Activated CD4-positive, alpha-beta T cell treated with anti-CD3 and anti-CD28 coated beads, Interleukin-2, Interleukin-4, amounts not matched to agents 100 ng/mL and 50 ng/mL, durations not matched to agents 16 hours and 8 hours (primary cell): Measurements from ENCODE around the gene SUSD2.
A peak's percentile ranks its signal among the peaks of the same experiment; 100 is the strongest.
"Not testable (repeated sequence)": the region's sequence is repeated elsewhere in the genome, so short reads cannot be mapped to it uniquely, and the experiment has no call there.

Experiments
- DNase-seq: peaks from one replicate; pipeline ENCODE4 v3.0.0-alpha.2; 2020; ENCODE audit warnings: low spot score

SUSD2 gene

GRCh38 chr22:24181088-24181995 lies at the start of gene SUSD2:
SUSD2 (plus strand) TSS chr22:24181487; CDS start chr22:24181520, 33 bp downstream.
- no peak for DNase-seq

DNA sequence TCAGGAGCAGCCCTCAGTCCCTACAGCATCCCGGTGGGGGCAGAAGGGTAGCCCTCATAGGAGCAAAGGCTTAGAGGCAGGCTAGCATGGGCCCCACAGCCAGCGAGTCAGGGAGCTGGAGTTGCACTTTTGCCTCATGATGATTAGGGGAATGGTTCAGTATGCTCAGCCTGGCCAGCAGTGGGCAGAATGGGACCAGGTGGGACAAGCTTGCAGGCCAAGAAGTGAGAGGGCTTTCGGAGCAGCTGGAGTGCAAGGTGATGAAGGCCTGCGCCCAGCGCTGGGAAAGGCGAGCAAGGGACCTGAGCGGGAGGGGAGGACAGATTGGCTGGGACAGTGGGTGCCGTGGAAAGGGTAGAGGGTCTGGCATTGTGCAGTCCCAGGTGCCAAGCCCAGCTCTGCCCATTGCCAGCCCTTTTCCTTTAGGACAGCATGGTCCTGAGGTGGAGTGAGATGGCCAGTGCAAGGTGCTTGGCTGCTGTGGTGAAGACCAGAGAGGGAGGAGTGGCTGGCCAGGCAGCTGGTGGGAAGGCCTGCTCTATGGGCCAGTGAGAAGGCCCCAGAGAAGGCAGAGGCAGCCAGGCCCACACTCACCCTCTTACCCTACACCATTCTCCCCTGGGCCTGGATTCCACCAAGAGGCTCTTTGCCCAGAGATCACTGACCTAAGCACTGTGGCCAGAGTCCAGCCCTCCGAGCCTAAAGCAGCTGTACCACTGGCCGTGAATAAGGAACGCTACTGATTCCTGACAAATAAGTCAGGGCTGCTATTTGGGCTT lies 47.9 kb upstream of the SUSD2 start:
- DNase-seq, result no peak

GRCh38 chr22:24134090-24134846 lies 47.0 kb upstream of the SUSD2 start:
- DNase-seq, result peak; percentile 16

DNA sequence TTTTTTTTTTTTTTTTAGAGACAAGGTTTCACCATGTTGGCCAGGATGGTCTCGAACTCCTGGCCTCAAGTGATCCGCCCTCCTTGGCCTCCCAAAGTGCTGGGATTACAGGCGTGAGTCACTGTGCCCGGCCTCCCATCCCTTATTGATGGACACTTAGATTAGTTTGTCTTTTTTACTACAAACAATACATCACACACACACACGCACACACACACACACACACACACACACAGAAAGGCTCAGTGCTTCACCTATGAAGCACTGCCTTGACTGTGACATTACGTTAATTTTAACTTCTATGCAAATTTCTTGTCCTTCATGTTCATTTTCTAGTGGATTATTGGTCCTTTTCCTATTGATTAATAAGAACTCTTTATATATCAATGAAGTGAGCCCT lies 44.8 kb upstream of the SUSD2 start:
- DNase-seq, result not testable (repeated sequence)

- no peak for DNase-seq
Observed at GRCh38 chr22:24137595-24137994, 43.7 kb upstream of the SUSD2 start.

GRCh38 chr22:24138649-24139420 lies 42.5 kb upstream of the SUSD2 start:
- DNase-seq, result no peak

- no peak for DNase-seq
Observed at GRCh38 chr22:24140357-24140756, 40.9 kb upstream of the SUSD2 start.

GRCh38 chr22:24141586-24141985 lies 39.7 kb upstream of the SUSD2 start:
- no peak for DNase-seq

DNA sequence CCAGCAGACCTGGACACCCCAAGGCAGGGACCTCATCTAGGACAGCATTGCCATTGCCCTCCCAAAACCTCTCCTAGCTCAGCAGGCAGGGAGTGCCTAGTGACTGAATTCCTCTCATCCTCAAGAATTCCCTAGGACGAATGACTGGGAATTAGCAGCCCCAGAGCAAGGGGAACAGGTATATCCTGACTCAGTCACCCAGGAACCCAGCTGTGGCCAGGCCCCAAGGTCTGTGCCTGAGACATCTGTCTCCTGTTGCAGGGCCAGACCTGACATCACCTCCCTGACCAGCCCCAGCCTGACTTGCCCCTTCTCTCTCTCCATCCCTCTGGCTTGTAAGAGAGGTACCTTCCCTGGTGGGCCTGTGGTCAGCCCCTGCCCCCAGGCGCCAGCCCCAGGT lies 39.0 kb upstream of the SUSD2 start:
- no peak for DNase-seq

- DNase-seq, result no peak
Observed at GRCh38 chr22:24142831-24143230, 38.5 kb upstream of the SUSD2 start.

GRCh38 chr22:24144056-24144777 lies 37.1 kb upstream of the SUSD2 start:
- no peak for DNase-seq

DNA sequence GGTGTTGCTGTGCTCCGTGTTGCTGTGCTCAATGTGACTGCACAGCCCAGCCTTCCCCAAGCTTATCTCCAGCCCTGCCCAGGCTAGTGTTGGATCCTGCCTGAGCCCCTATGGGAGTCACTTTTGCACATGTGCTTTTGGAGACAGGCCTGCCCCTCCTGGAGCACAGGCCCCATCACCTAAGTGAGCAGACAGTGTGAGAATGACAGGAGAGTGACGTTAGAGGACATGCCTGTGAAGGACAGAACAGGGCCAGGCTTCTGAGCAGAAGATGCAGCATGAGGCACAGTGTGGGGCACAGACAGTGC lies 36.6 kb upstream of the SUSD2 start:
- no peak for DNase-seq

- no peak for DNase-seq
Observed at GRCh38 chr22:24145446-24146193, 35.7 kb upstream of the SUSD2 start.

DNA sequence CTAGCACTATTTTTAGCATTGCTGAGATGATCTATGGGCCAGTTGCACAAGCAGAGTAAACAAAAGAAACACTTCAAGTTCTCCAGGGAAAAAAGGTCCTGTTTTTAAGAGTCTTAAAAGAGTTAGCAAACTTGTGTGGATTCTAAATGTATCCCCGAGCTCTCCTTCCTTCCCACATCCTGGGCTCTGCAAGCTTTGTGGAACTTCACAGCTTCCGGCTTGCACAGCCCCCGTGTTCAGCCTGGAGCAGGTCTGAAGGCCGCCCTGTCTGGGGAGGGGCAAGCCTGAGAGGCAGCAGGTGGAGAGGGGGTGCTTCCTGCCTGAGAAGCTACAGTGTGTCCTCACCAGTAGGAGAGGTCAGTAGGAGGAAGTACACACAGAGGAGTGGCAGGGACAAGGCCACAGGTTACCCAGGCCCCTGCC lies 35.1 kb upstream of the SUSD2 start:
- DNase-seq, result no peak

- no peak for DNase-seq
Observed at GRCh38 chr22:24146791-24147353, 34.4 kb upstream of the SUSD2 start.

GRCh38 chr22:24147666-24148065 lies 33.6 kb upstream of the SUSD2 start:
- DNase-seq, result no peak

DNA sequence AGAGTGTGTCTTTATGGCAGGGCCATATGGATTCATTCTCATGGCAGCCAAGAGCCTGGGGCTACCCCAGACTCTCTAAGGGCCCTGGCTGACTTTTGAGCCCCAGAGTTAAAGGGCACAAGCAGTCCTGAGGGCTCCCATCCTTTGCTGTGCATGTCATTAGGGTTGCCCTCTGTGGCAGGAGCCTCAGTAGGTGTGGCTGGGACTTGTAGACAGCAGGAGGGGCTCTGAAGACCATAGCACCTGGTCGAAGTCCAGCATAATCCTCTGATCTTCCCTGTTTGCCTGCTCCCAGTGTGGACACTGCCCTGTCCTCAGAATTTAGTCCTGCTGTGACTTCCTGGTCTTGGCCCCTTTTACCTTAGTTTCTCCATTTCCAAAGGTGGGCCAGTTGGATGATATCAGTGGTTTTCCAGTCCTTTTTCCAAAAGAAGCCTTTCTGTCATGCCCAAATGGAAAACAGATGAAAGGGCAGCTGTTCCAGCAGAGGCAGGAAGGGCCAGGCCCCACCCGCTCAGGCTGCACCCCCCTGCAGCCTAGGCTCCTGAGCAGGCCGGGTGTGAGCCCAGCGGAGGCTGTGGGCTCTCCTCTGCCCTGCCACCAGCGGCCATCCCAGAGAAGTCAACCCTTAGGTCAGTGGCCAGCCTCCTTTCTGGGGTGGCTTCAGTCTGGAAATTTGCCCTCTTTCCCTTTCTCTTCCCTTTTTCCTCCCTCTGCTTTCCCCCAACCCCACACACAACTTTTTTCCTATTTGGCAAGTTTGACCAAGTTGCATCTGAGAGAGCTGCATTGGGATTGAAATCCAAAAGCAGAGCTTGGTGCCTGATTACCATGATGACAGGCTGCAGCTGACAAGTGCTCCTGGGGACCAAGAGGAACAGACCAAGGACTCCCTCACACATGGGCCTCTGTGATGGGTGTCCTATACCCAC lies 32.8 kb upstream of the SUSD2 start:
- DNase-seq, result no peak

DNA sequence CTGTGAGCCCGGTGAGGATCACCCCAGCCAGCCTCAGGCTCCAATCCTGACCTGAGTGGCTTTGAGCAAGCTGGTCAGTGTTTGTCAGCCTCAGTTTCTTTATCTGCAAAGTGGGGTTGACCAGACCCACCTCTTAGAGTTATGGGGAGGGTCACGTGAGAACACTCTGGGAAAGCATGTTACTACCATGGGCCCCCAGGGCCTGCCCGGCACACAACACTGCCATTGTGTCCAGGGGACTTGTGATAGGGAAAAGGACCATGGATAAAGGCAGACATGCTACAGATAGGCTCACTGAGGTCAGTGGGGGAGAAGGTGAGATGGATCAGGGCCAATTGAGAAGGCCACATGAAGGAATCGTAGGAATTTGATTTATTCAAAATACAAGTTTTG lies 32.1 kb upstream of the SUSD2 start:
- no peak for DNase-seq

DNA sequence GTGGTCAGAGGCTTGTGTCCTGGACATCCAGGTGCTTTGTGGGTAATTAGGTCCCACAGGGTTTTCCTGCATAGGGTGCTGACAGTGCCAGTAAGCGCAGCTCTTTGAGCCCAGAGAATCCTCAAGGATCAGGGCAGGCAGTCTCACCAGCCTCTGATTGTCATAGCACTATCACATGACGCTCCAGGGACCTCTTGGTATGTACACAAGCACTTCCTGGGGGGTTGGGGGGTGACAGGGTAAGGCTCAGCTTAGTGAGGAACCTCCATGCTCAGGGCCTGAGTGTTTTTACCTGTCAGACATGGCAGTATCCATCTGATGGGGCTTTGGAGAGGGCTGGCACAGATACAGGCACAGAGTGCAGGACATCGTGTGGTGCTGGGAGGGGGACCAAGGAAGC lies 27.9 kb upstream of the SUSD2 start:
- DNase-seq, result peak; percentile 19
